HG03432 (cell line): Measurements from ENCODE around the gene P2RX3.

Source experiments
- ATAC-seq: cut with Tn5 transposase; IDR thresholded peaks from one replicate; pipeline ENCODE4 v1.9.1; 2021; ENCODE audit warnings: mild to moderate bottlenecking, moderate library complexity; ENCODE audit not compliant: unreplicated experiment

The P2RX3 gene

GRCh38 chr11:57368106-57368844 lies 30.1 kb downstream of the P2RX3 start:
- ATAC-seq: no peak

DNA sequence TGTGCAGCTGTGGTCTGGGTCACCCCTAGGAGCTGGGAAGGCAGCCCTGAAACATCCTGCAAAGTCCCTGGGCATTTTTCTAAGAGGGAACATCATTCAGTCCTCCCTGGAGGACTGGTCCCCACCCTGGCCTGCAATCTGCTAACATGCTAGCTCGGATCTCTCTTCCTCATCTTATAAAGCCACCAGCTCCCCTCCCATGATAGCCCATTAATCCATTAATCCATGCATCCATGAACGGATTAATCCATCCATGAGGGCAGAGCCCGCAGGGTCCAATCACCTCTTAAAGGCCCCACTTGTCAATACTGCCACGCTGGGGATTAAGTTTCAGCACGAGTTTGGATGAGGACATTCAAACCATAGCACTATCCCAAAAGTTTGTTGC lies 30.7 kb downstream of the P2RX3 start:
- no peak for ATAC-seq

- no peak for ATAC-seq
These were observed 32.1 kb downstream of the P2RX3 start for GRCh38 chr11:57370251-57370650.

DNA sequence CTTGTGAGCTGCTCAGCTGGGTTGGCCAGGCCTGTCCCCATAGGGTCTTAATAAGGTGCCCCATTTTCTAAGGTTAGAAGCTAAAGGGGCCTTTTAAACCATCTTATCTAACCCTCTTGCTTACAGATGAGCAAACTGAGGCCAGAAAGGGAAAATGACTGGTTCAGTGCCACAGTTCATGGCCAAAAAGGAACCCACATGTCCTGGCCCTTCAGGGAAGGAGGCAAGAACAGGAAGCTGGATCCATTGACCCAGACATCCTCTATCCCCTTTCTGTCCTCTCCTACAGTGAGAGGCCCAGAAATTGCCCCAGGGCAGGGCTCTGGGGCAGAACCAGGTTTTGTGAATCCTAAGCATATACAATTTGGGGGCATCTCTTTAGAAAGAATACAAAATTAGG lies 32.8 kb downstream of the P2RX3 start:
- no peak for ATAC-seq

DNA sequence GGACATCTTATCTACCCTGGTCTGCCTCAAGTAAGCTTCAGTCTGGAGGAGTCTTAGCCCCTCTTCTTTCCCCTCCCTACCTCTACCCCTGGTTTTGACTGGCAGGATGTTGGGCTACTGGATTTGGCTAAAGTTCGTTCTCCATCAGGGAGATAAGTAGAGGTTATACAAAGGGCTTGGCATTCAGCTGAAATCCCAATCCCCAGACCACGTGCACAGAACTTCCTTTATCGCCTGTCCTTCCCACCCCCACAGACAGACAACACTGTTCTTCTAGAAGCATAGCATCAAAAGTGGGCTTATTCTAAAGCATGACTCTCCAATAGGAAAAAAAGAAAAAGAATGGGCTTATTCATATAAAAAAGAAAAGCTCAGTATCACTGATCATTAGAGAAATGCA lies 35.0 kb downstream of the P2RX3 start:
- ATAC-seq: no peak

GRCh38 chr11:57374966-57375365 lies 36.8 kb downstream of the P2RX3 start:
- ATAC-seq: no peak

DNA sequence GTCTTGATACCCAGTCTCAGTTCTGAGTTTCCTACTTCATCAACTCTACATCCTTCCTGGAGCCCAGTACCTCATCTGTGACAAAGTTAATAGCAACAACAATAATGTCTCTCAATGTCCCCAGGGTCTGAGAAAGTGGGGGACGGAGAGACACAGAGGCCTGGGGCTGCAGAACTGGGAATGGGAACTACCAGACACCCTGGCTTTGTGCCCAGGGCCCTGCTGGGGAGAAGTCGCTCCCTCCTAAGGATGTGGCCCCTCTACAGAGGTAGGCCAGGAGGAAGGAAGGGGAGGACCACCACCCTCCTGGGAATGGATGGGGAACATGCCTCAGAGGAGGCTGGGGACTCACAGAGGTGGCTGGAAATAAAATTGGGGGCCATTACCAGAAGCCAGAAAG lies 37.3 kb downstream of the P2RX3 start:
- ATAC-seq: no peak

GRCh38 chr11:57376095-57377090 lies 38.2 kb downstream of the P2RX3 start:
- ATAC-seq: no peak

- no peak for ATAC-seq
These were observed 39.0 kb downstream of the P2RX3 start for GRCh38 chr11:57377107-57377506.

GRCh38 chr11:57378186-57378585 lies 40.0 kb downstream of the P2RX3 start:
- no peak for ATAC-seq

- ATAC-seq: no peak
These were observed 41.6 kb downstream of the P2RX3 start for GRCh38 chr11:57379732-57380131.

GRCh38 chr11:57380975-57381374 lies 42.8 kb downstream of the P2RX3 start, which contains the start of gene PRG3:
TSS of gene PRG3 (minus strand) at chr11:57381150. CDS start at chr11:57380708, 442 bp downstream.
- no peak for ATAC-seq

DNA sequence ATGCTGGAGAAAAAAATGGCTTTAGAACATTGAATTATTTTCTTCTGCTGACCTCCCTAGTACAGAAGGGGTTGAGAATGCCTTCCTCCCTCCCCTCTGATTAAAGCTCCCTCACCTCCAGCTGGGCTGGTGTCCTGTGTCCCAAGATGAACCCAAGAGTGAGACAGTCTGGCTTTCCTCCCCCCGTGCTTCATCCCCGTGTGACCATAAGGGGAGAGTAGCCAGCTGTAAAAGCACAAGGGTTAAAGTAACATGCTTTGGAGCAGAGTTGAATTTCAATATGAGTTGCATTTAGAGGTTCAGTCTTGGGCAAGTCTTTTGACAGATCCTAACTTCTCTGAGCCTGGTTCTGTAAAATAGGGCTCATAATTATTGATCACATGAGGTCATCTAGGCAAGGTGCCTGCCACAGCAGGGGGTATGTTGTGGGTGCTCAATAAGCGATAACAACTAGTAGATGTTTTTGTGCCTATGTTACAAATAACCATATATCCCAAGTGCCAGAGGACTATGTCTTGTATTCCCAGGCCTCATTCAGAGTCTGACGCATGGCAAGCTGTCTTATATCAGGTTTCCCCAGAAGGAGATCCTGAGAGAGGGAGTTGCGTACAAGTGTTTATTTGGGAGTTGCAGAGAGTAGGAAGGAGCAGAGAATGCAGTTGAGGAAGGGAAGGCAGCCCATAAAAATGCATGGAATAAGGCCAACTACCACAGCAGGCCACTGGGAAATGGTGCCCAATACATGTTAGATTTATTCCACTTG lies 48.2 kb downstream of the P2RX3 start:
- no peak for ATAC-seq

- no peak for ATAC-seq
These were observed 49.3 kb downstream of the P2RX3 start for GRCh38 chr11:57387289-57388030.

DNA sequence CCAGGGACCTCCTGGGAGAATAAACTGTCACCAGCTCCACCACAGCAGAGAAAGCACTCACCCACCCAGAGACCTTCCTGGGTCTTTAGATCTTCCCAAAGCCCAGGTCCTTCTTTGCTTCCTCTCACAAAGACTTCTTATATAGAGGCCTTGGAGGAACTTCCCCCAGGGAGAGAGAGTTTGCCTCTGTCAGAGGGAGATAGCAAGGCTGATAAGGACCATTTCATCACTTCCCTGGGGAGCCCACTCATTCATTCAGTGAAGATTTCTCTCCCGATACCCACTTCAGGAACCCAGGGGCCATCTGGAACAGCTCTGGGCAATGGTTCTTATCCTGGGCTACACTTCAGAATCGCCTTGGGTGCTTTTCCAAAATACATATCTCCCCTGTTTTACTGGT lies 52.4 kb downstream of the P2RX3 start, which contains the start of gene PRG2:
TSS of gene PRG2 (minus strand) at position 116 of the 400 bp plus-strand sequence. CDS start 706 bp downstream, outside the sequence.
- no peak for ATAC-seq

DNA sequence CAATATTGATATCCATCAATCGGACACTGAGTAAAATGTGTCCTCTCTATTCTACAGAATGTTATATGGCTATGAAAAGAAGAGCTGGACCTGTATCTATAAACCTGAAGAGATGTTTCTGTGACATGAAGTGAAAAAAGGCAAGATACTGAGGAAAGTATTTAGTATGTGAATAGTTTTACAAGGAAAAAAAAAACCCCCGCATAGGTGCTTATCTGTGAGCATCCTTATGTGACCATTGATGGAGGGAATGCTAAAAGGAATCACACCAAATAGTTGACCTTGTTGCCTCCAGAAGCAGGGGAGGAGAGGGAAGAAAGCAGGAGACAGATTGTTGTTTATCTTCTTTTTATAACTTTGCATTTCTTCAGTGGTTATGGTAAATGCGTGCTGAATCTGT lies 53.0 kb downstream of the P2RX3 start:
- no peak for ATAC-seq

- no peak for ATAC-seq
These were observed 53.4 kb downstream of the P2RX3 start for GRCh38 chr11:57391539-57391938.

- no peak for ATAC-seq
These were observed 54.1 kb downstream of the P2RX3 start for GRCh38 chr11:57392066-57392762.

- no peak for ATAC-seq
These were observed 54.6 kb downstream of the P2RX3 start for GRCh38 chr11:57392763-57393105.
